WTC11 (cell line): ENCODE results near the gene ATP9A. TPM values are rescaled to one million over a fixed set of nuclear protein-coding genes. Genes with fewer than 3 reads are reported as not detected.

Experiments
- ATAC-seq: fragments of 200-7000 bp; cut with Tn5 transposase; 2 replicates; pipeline ENCODE4 v1.10.0; 2021; ENCODE audit warnings: mild to moderate bottlenecking, moderate library complexity
- CTCF ChIA-PET: fragments of 300-600 bp; sonication (Branson Sonifier 250); formaldehyde crosslinking; loops from one replicate; lab custom pipeline; 2021; ENCODE audit warnings: antibody characterized with exemption; lab: Charles Lee
- POLR2A ChIA-PET: fragments of 350-600 bp; sonication (Branson Sonifier 250); formaldehyde crosslinking; loops from one replicate; lab custom pipeline; 2021; ENCODE audit warnings: antibody characterized with exemption; lab: Charles Lee
- DNase-seq: peaks from one replicate; pipeline ENCODE4 v3.0.0; 2021; ENCODE audit warnings: low spot score
- H3K27ac Mint-ChIP-seq: 2 replicates; pipeline ENCODE4 v1.8.0; 2021; ENCODE audit warnings: mixed read lengths
- H3K27me3 Mint-ChIP-seq: 2 replicates; pipeline ENCODE4 v1.8.0; 2021; ENCODE audit warnings: low read depth, mild to moderate bottlenecking, moderate library complexity, mixed read lengths
- H3K36me3 Mint-ChIP-seq: 2 replicates; pipeline ENCODE4 v1.8.0; 2021; ENCODE audit warnings: mixed read lengths
- H3K4me1 Mint-ChIP-seq: 2 replicates; pipeline ENCODE4 v1.8.0; 2022; ENCODE audit warnings: mixed read lengths
- H3K4me3 Mint-ChIP-seq: 2 replicates; pipeline ENCODE4 v1.8.0; 2021; ENCODE audit warnings: mild to moderate bottlenecking, moderate library complexity, mixed read lengths
- H3K9me3 Mint-ChIP-seq: 2 replicates; pipeline ENCODE4 v1.8.0; 2021; ENCODE audit warnings: mixed read lengths
- ESRRA ChIP-seq: sonication (generic); formaldehyde crosslinking; IDR thresholded peaks from 2 replicates; pipeline ENCODE4 v1.8.1; 2022; ENCODE audit warnings: mild to moderate bottlenecking, missing genetic modification reagents, borderline replicate concordance
- FOXK1 ChIP-seq: sonication (generic); formaldehyde crosslinking; IDR thresholded peaks from 2 replicates; pipeline ENCODE4 v1.8.0; 2022; ENCODE audit warnings: mild to moderate bottlenecking, moderate library complexity, missing genetic modification reagents
- FOXP1 ChIP-seq: sonication (generic); formaldehyde crosslinking; IDR thresholded peaks from 2 replicates; pipeline ENCODE4 v1.8.0; 2022; ENCODE audit warnings: missing genetic modification reagents, mild to moderate bottlenecking, moderate library complexity, borderline replicate concordance
- MXD4 ChIP-seq: fragments of 250-450 bp; sonication (Bioruptor Pico); IDR thresholded peaks from 2 replicates; pipeline ENCODE4 v1.8.0; 2021; ENCODE audit warnings: mild to moderate bottlenecking, moderate library complexity, borderline replicate concordance
- MYBL2 ChIP-seq: sonication (generic); formaldehyde crosslinking; IDR thresholded peaks from 2 replicates; pipeline ENCODE4 v1.8.1; 2023; ENCODE audit warnings: mild to moderate bottlenecking, moderate library complexity, missing genetic modification reagents
- NFE2L1 ChIP-seq: sonication (generic); formaldehyde crosslinking; IDR thresholded peaks from 2 replicates; pipeline ENCODE4 v1.8.1; 2023; ENCODE audit warnings: missing genetic modification reagents
- NR3C1 ChIP-seq: sonication (generic); formaldehyde crosslinking; conservative IDR thresholded peaks from 2 replicates; pipeline ENCODE4 v1.8.1; 2023; ENCODE audit warnings: low read depth, mild to moderate bottlenecking, missing genetic modification reagents
- TEAD4 ChIP-seq: sonication (generic); formaldehyde crosslinking; IDR thresholded peaks from 2 replicates; pipeline ENCODE4 v1.8.0; 2022; ENCODE audit warnings: mild to moderate bottlenecking, missing genetic modification reagents
- ZNF317 ChIP-seq: sonication (generic); formaldehyde crosslinking; IDR thresholded peaks from 2 replicates; pipeline ENCODE4 v1.8.1; 2023; ENCODE audit warnings: low read depth, mild to moderate bottlenecking, moderate library complexity, missing genetic modification reagents, borderline replicate concordance
- ZNF396 ChIP-seq: fragments of 250-450 bp; sonication (Bioruptor Pico); IDR thresholded peaks from 2 replicates; pipeline ENCODE4 v1.8.0; 2021; ENCODE audit warnings: mild to moderate bottlenecking, moderate library complexity, borderline replicate concordance
- ZNF416 ChIP-seq: fragments of 250-450 bp; sonication (Bioruptor Pico); IDR thresholded peaks from 2 replicates; pipeline ENCODE4 v1.9.0; 2021; ENCODE audit warnings: mild to moderate bottlenecking, inconsistent platforms
- ZNF423 ChIP-seq: fragments of 250-450 bp; sonication (Bioruptor Pico); IDR thresholded peaks from 2 replicates; pipeline ENCODE4 v2.1.2; 2022; ENCODE audit warnings: mild to moderate bottlenecking, moderate library complexity
- total RNA-seq: library from RNA; stranded (reverse); gene quantifications from 3 replicates; pipeline ENCODE4 v1.2.3, GENCODE V29; 2021
- TF ChIP-seq, protein P1 (sequence below): sonication (generic); formaldehyde crosslinking; IDR thresholded peaks from 2 replicates; pipeline ENCODE4 v1.8.1; 2023; ENCODE audit warnings: mild to moderate bottlenecking, missing genetic modification reagents, moderate library complexity
- TF ChIP-seq, protein P2 (sequence below): sonication (generic); formaldehyde crosslinking; IDR thresholded peaks from 2 replicates; pipeline ENCODE4 v1.8.1; 2022; ENCODE audit warnings: low read depth, mild to moderate bottlenecking, moderate library complexity, missing genetic modification reagents, borderline replicate concordance
- TF ChIP-seq, protein P3 (sequence below): sonication (generic); formaldehyde crosslinking; IDR thresholded peaks from 2 replicates; pipeline ENCODE4 v1.8.0; 2023; ENCODE audit warnings: missing genetic modification reagents, mild to moderate bottlenecking, borderline replicate concordance
- TF ChIP-seq, protein P4 (sequence below): sonication (generic); formaldehyde crosslinking; IDR thresholded peaks from 2 replicates; pipeline ENCODE4 v1.8.0; 2022; ENCODE audit warnings: missing genetic modification reagents
- TF ChIP-seq, protein P5 (sequence below): fragments of 250-450 bp; sonication (Bioruptor Pico); IDR thresholded peaks from 2 replicates; pipeline ENCODE4 v2.1.2; 2022; ENCODE audit warnings: mild to moderate bottlenecking, moderate library complexity
- TF ChIP-seq, protein P6 (sequence below): sonication (generic); formaldehyde crosslinking; IDR thresholded peaks from 2 replicates; pipeline ENCODE4 v1.8.0; 2022; ENCODE audit warnings: mild to moderate bottlenecking, missing genetic modification reagents

ATP9A gene
- total RNA-seq, 1 experiment from 2014 or later: 5.0 TPM

DNA sequence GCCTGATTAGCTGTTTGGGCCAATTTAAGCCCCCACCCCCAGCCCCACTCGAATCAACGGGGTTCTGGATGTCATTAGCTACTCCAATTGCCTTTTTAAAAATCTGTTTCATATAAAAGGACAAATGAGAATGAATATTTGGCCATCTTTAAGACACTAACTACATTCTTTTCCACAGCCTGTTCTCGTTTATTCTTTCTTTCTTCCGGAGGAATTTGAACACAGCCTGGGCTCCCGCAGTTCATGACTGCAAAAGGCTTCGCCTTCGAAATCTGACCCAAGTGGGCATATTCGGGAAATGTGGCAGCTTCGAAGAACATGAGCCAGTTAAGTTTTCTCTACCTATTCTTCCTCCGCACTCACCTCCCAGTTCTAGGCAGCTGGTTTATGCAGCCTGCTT is 176.3 kb downstream of the ATP9A start:
- H3K27me3 Mint-ChIP-seq: no peaks in the 10 kb centered on the region
- H3K4me1 Mint-ChIP-seq: peaks cover 21% of the 10 kb centered on the region
- no peak overlapping the region for H3K27ac Mint-ChIP-seq
- TF ChIP-seq, protein P1, sequence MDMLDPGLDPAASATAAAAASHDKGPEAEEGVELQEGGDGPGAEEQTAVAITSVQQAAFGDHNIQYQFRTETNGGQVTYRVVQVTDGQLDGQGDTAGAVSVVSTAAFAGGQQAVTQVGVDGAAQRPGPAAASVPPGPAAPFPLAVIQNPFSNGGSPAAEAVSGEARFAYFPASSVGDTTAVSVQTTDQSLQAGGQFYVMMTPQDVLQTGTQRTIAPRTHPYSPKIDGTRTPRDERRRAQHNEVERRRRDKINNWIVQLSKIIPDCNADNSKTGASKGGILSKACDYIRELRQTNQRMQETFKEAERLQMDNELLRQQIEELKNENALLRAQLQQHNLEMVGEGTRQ: no peak
- TF ChIP-seq, protein P2, sequence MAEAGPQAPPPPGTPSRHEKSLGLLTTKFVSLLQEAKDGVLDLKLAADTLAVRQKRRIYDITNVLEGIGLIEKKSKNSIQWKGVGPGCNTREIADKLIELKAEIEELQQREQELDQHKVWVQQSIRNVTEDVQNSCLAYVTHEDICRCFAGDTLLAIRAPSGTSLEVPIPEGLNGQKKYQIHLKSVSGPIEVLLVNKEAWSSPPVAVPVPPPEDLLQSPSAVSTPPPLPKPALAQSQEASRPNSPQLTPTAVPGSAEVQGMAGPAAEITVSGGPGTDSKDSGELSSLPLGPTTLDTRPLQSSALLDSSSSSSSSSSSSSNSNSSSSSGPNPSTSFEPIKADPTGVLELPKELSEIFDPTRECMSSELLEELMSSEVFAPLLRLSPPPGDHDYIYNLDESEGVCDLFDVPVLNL: no peak
- TF ChIP-seq ZNF416 (CRISPR knock-in tag): no peak
- TF ChIP-seq ZNF396 (CRISPR knock-in tag): no peak
- no peak for TF ChIP-seq FOXP1 (CRISPR knock-in tag)
- ChIA-PET POLR2A (no interaction called here), CTCF (interaction anchor here (0.9 to 1.9 kb wide), 6 partner anchors 19 to 604 kb away, joined by 3 to 9 read pairs (median 4); no protein-coding TSS in a partner anchor)
- no peak overlapping the region for H3K4me3 Mint-ChIP-seq
- DNase-seq (no peak), ATAC-seq (no peak)
- H3K36me3 Mint-ChIP-seq: no peaks in the 10 kb centered on the region
- no peaks in the 10 kb centered on the region; the same call in 1 of the 2 replicates for H3K9me3 Mint-ChIP-seq

DNA sequence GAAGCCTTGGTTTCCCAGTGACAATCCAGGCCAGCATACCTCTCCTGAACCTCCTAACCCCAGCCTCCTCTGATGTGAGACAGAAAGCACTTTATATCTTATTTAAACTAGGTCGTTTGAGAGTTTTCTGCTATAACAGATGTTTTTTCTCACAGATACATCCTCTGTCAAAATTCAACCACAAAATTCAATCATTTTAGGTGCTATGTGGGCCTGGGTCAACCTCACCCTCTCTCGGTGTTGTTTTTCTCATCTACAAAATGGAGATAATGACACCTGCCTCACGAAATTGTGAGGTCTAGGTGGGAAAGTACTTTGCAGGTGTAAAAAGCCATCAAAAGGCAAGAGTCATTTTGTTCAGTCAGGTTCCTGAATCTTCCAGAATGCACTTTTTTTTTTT is 179.4 kb downstream of the ATP9A start:
- ChIA-PET POLR2A (no interaction called here), CTCF (interaction anchor here (0.8 kb wide), 1 partner anchor 8 kb away, joined by 3 read pairs; no protein-coding TSS in a partner anchor)
- H3K9me3 Mint-ChIP-seq: peaks cover 3% of the 10 kb centered on the region; the same call in 1 of the 2 replicates
- no peak overlapping the region for H3K4me3 Mint-ChIP-seq
- H3K27ac Mint-ChIP-seq: no peak overlapping the region
- TF ChIP-seq ESRRA (CRISPR knock-in tag) (no peak), FOXK1 (CRISPR knock-in tag) (no peak), NR3C1 (CRISPR knock-in tag) (no peak), ZNF423 (CRISPR knock-in tag) (no peak), ZNF317 (no peak), MXD4 (no peak), NFE2L1 (no peak), TEAD4 (CRISPR knock-in tag) (no peak), MYBL2 (no peak)
- TF ChIP-seq, protein P3, sequence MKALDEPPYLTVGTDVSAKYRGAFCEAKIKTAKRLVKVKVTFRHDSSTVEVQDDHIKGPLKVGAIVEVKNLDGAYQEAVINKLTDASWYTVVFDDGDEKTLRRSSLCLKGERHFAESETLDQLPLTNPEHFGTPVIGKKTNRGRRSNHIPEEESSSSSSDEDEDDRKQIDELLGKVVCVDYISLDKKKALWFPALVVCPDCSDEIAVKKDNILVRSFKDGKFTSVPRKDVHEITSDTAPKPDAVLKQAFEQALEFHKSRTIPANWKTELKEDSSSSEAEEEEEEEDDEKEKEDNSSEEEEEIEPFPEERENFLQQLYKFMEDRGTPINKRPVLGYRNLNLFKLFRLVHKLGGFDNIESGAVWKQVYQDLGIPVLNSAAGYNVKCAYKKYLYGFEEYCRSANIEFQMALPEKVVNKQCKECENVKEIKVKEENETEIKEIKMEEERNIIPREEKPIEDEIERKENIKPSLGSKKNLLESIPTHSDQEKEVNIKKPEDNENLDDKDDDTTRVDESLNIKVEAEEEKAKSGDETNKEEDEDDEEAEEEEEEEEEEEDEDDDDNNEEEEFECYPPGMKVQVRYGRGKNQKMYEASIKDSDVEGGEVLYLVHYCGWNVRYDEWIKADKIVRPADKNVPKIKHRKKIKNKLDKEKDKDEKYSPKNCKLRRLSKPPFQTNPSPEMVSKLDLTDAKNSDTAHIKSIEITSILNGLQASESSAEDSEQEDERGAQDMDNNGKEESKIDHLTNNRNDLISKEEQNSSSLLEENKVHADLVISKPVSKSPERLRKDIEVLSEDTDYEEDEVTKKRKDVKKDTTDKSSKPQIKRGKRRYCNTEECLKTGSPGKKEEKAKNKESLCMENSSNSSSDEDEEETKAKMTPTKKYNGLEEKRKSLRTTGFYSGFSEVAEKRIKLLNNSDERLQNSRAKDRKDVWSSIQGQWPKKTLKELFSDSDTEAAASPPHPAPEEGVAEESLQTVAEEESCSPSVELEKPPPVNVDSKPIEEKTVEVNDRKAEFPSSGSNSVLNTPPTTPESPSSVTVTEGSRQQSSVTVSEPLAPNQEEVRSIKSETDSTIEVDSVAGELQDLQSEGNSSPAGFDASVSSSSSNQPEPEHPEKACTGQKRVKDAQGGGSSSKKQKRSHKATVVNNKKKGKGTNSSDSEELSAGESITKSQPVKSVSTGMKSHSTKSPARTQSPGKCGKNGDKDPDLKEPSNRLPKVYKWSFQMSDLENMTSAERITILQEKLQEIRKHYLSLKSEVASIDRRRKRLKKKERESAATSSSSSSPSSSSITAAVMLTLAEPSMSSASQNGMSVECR: no peak
- TF ChIP-seq, protein P2: no peak
- TF ChIP-seq, protein P4, sequence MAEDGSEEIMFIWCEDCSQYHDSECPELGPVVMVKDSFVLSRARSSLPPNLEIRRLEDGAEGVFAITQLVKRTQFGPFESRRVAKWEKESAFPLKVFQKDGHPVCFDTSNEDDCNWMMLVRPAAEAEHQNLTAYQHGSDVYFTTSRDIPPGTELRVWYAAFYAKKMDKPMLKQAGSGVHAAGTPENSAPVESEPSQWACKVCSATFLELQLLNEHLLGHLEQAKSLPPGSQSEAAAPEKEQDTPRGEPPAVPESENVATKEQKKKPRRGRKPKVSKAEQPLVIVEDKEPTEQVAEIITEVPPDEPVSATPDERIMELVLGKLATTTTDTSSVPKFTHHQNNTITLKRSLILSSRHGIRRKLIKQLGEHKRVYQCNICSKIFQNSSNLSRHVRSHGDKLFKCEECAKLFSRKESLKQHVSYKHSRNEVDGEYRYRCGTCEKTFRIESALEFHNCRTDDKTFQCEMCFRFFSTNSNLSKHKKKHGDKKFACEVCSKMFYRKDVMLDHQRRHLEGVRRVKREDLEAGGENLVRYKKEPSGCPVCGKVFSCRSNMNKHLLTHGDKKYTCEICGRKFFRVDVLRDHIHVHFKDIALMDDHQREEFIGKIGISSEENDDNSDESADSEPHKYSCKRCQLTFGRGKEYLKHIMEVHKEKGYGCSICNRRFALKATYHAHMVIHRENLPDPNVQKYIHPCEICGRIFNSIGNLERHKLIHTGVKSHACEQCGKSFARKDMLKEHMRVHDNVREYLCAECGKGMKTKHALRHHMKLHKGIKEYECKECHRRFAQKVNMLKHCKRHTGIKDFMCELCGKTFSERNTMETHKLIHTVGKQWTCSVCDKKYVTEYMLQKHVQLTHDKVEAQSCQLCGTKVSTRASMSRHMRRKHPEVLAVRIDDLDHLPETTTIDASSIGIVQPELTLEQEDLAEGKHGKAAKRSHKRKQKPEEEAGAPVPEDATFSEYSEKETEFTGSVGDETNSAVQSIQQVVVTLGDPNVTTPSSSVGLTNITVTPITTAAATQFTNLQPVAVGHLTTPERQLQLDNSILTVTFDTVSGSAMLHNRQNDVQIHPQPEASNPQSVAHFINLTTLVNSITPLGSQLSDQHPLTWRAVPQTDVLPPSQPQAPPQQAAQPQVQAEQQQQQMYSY (CRISPR knock-in tag): no peak
- TF ChIP-seq, protein P5, sequence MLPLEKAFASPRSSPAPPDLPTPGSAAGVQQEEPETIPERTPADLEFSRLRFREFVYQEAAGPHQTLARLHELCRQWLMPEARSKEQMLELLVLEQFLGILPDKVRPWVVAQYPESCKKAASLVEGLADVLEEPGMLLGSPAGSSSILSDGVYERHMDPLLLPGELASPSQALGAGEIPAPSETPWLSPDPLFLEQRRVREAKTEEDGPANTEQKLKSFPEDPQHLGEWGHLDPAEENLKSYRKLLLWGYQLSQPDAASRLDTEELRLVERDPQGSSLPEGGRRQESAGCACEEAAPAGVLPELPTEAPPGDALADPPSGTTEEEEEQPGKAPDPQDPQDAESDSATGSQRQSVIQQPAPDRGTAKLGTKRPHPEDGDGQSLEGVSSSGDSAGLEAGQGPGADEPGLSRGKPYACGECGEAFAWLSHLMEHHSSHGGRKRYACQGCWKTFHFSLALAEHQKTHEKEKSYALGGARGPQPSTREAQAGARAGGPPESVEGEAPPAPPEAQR (CRISPR knock-in tag): no peak
- TF ChIP-seq, protein P1: no peak
- TF ChIP-seq, protein P6, sequence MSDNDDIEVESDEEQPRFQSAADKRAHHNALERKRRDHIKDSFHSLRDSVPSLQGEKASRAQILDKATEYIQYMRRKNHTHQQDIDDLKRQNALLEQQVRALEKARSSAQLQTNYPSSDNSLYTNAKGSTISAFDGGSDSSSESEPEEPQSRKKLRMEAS (CRISPR knock-in tag): no peak
- no peaks in the 10 kb centered on the region for H3K36me3 Mint-ChIP-seq
- DNase-seq (no peak), ATAC-seq (no peak)
- H3K4me1 Mint-ChIP-seq: 0 out of 2 replicates have a peak, but pooled peaks cover 6% of the 10 kb centered on the region
- H3K27me3 Mint-ChIP-seq: no peaks in the 10 kb centered on the region
